ENCODE results near the gene CRYGD. TPM values are rescaled to one million over a fixed set of nuclear protein-coding genes. Genes with fewer than 3 reads are reported as not detected.

The CRYGD gene
- total and polyA plus RNA-seq, 2 of the 13 experiments (the other 11 are each of a cell fraction or from before 2014, with no cell fraction given) = not detected

- TF ChIP-seq, protein P1, sequence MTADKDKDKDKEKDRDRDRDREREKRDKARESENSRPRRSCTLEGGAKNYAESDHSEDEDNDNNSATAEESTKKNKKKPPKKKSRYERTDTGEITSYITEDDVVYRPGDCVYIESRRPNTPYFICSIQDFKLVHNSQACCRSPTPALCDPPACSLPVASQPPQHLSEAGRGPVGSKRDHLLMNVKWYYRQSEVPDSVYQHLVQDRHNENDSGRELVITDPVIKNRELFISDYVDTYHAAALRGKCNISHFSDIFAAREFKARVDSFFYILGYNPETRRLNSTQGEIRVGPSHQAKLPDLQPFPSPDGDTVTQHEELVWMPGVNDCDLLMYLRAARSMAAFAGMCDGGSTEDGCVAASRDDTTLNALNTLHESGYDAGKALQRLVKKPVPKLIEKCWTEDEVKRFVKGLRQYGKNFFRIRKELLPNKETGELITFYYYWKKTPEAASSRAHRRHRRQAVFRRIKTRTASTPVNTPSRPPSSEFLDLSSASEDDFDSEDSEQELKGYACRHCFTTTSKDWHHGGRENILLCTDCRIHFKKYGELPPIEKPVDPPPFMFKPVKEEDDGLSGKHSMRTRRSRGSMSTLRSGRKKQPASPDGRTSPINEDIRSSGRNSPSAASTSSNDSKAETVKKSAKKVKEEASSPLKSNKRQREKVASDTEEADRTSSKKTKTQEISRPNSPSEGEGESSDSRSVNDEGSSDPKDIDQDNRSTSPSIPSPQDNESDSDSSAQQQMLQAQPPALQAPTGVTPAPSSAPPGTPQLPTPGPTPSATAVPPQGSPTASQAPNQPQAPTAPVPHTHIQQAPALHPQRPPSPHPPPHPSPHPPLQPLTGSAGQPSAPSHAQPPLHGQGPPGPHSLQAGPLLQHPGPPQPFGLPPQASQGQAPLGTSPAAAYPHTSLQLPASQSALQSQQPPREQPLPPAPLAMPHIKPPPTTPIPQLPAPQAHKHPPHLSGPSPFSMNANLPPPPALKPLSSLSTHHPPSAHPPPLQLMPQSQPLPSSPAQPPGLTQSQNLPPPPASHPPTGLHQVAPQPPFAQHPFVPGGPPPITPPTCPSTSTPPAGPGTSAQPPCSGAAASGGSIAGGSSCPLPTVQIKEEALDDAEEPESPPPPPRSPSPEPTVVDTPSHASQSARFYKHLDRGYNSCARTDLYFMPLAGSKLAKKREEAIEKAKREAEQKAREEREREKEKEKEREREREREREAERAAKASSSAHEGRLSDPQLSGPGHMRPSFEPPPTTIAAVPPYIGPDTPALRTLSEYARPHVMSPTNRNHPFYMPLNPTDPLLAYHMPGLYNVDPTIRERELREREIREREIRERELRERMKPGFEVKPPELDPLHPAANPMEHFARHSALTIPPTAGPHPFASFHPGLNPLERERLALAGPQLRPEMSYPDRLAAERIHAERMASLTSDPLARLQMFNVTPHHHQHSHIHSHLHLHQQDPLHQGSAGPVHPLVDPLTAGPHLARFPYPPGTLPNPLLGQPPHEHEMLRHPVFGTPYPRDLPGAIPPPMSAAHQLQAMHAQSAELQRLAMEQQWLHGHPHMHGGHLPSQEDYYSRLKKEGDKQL (CRISPR knock-in tag; IDR thresholded peaks at IDR 0.05; ENCODE audit: low read depth) = no peak
- TF ChIP-seq MYC (CRISPR knock-in tag; IDR thresholded peaks at IDR 0.05; ENCODE audit: borderline replicate concordance) (no peak; the same call in 1 of the 2 replicates), CAMTA2 (CRISPR knock-in tag; IDR thresholded peaks at IDR 0.05; ENCODE audit: borderline replicate concordance) (no peak), RELA (CRISPR knock-in tag; IDR thresholded peaks at IDR 0.05) (no peak), ZNF121 (CRISPR knock-in tag; IDR thresholded peaks at IDR 0.05) (peak; percentile 51; the same call in 1 of the 2 replicates), ZNF501 (CRISPR knock-in tag; IDR thresholded peaks at IDR 0.05) (0 out of 2 replicates have a peak, but pooled peaks have one; percentile 37), ZBTB8A (CRISPR knock-in tag; IDR thresholded peaks at IDR 0.05; ENCODE audit: borderline replicate concordance, low read depth) (no peak), ZFP82 (CRISPR knock-in tag; IDR thresholded peaks at IDR 0.05; ENCODE audit: borderline replicate concordance) (no peak), ZNF570 (CRISPR knock-in tag; IDR thresholded peaks at IDR 0.05; ENCODE audit: borderline replicate concordance) (no peak), NRL (CRISPR knock-in tag; IDR thresholded peaks at IDR 0.05; ENCODE audit: borderline replicate concordance) (no peak), ELF3 (CRISPR knock-in tag; IDR thresholded peaks at IDR 0.05) (no peak; the same call in 1 of the 2 replicates), ZNF557 (CRISPR knock-in tag; IDR thresholded peaks at IDR 0.05) (no peak), SMYD3 (CRISPR knock-in tag; IDR thresholded peaks at IDR 0.05) (no peak), HOXA3 (CRISPR knock-in tag; IDR thresholded peaks at IDR 0.05) (no peak), IKZF5 (CRISPR knock-in tag; IDR thresholded peaks at IDR 0.05) (0 out of 2 replicates have a peak, but pooled peaks have one; percentile 23), FOXA3 (CRISPR knock-in tag; IDR thresholded peaks at IDR 0.05) (peak; percentile 39; the same call in 1 of the 2 replicates), NAIF1 (CRISPR knock-in tag; IDR thresholded peaks at IDR 0.05; ENCODE audit: borderline replicate concordance) (no peak), HNRNPK (IDR thresholded peaks at IDR 0.05; ENCODE audit: low read depth, low read length, poor library complexity, severe bottlenecking) (no peak), THYN1 (CRISPR knock-in tag; IDR thresholded peaks at IDR 0.05; ENCODE audit: borderline replicate concordance, low read depth) (no peak)
- TF ChIP-seq, protein P2, sequence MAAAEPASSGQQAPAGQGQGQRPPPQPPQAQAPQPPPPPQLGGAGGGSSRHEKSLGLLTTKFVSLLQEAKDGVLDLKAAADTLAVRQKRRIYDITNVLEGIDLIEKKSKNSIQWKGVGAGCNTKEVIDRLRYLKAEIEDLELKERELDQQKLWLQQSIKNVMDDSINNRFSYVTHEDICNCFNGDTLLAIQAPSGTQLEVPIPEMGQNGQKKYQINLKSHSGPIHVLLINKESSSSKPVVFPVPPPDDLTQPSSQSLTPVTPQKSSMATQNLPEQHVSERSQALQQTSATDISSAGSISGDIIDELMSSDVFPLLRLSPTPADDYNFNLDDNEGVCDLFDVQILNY (CRISPR knock-in tag; conservative IDR thresholded peaks at IDR 0.05) = no peak
- TF ChIP-seq, protein P3, sequence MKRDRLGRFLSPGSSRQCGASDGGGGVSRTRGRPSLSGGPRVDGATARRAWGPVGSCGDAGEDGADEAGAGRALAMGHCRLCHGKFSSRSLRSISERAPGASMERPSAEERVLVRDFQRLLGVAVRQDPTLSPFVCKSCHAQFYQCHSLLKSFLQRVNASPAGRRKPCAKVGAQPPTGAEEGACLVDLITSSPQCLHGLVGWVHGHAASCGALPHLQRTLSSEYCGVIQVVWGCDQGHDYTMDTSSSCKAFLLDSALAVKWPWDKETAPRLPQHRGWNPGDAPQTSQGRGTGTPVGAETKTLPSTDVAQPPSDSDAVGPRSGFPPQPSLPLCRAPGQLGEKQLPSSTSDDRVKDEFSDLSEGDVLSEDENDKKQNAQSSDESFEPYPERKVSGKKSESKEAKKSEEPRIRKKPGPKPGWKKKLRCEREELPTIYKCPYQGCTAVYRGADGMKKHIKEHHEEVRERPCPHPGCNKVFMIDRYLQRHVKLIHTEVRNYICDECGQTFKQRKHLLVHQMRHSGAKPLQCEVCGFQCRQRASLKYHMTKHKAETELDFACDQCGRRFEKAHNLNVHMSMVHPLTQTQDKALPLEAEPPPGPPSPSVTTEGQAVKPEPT (CRISPR knock-in tag; IDR thresholded peaks at IDR 0.05; ENCODE audit: low read depth) = no peak
Measured at GRCh38 chr2:208134928-208135586, 10.7 kb upstream of the CRYGD start (continued).

Data from HepG2 (cell line).